CD4-positive, alpha-beta T cell (primary cell): Measurements from ENCODE around the gene CYYR1. TPM values are rescaled to one million over a fixed set of nuclear protein-coding genes. Genes with fewer than 3 reads are reported as not detected.

ENCODE experiments used
- ATAC-seq: fragments of 200-7000 bp; cut with Tn5 transposase; one replicate; pipeline ENCODE4 v1.10.0; 2022; ENCODE audit warnings: mild to moderate bottlenecking; ENCODE audit not compliant: poor library complexity
- CTCF ChIA-PET: fragments of 350-600 bp; sonication (Branson Sonifier 250); formaldehyde crosslinking; loops from one replicate; lab custom pipeline; 2021; ENCODE audit warnings: antibody characterized with exemption, inconsistent platforms; lab: Charles Lee
- POLR2A ChIA-PET: fragments of 350-600 bp; sonication (Branson Sonifier 250); formaldehyde crosslinking; loops from one replicate; lab custom pipeline; 2021; ENCODE audit warnings: antibody characterized with exemption, inconsistent platforms; lab: Charles Lee
- DNase-seq, 14 experiments: peaks; one replicate each; pipeline ENCODE4 v3.0.0-alpha.2; 2013 to 2020; ENCODE audit warnings: mixed read lengths in 2 of 14
- H3K27ac ChIP-seq, 2 donors: one replicate each; pipeline versions ENCODE4 v1.5.1 to v1.7.0; 2013; ENCODE audit warnings: low read length in 2 of 2, low read depth in 1 of 2, mild to moderate bottlenecking in 1 of 2
- H3K27me3 ChIP-seq, 2 experiments: 1 replicate in 1 of 2; 2 replicates in 1 of 2; pipeline versions ENCODE4 v1.6.1 to v1.7.0; 2013; ENCODE audit warnings: low read length in 2 of 2, control low read depth in 1 of 2, mild to moderate bottlenecking in 1 of 2, moderate library complexity in 1 of 2; ENCODE audit not compliant: insufficient read depth in 2 of 2, control insufficient read depth in 1 of 2
- H3K36me3 ChIP-seq: one replicate; pipeline ENCODE4 v1.6.1; 2013; ENCODE audit warnings: low read length, control low read depth; ENCODE audit not compliant: insufficient read depth
- H3K4me1 ChIP-seq: one replicate; pipeline ENCODE4 v1.6.1; 2013; ENCODE audit warnings: low read length, control low read depth; ENCODE audit not compliant: insufficient read depth
- H3K4me3 ChIP-seq: one replicate; pipeline ENCODE4 v1.5.1; 2013; ENCODE audit warnings: mild to moderate bottlenecking, low read length, moderate library complexity
- H3K9me3 ChIP-seq, 2 experiments: 1 replicate in 1 of 2; 2 replicates in 1 of 2; pipeline versions ENCODE4 v1.6.1 to v1.7.0; 2013; ENCODE audit warnings: low read length in 2 of 2, mild to moderate bottlenecking in 2 of 2, control low read depth in 1 of 2, moderate library complexity in 1 of 2; ENCODE audit not compliant: control insufficient read depth in 1 of 2, insufficient read depth in 1 of 2
- H3K27ac Mint-ChIP-seq: one replicate; pipeline ENCODE4 v1.8.0; 2020; ENCODE audit warnings: mixed read lengths
- H3K27me3 Mint-ChIP-seq: one replicate; pipeline ENCODE4 v1.8.0; 2021; ENCODE audit warnings: mixed read lengths
- H3K36me3 Mint-ChIP-seq: one replicate; pipeline ENCODE4 v1.8.0; 2021; ENCODE audit warnings: low read depth, mixed read lengths
- H3K4me1 Mint-ChIP-seq: one replicate; pipeline ENCODE4 v1.8.0; 2021; ENCODE audit warnings: low read depth, mixed read lengths
- H3K4me3 Mint-ChIP-seq: one replicate; pipeline ENCODE4 v1.8.0; 2020; ENCODE audit warnings: mild to moderate bottlenecking, mixed read lengths
- H3K9me3 Mint-ChIP-seq: one replicate; pipeline ENCODE4 v1.8.0; 2020; ENCODE audit warnings: mixed read lengths
- CTCF ChIP-seq: fragments of 200-600 bp; IDR thresholded peaks from one replicate; pipeline ENCODE4 v1.8.0; 2022; ENCODE audit warnings: antibody characterized with exemption, mild to moderate bottlenecking
- intact Hi-C, 2 experiments: fragments of 100-400 bp; cut with DNase I in 1 of 2; cut with micrococcal nuclease in 1 of 2; formaldehyde crosslinking; loops; one replicate each; pipeline versions ENCODE4 v1.15.1 to v1.9.0; 2023 to 2025; cut with DNase I, micrococcal nuclease
- total RNA-seq, 174 experiments: library from RNA in 2 of 174; stranded (reverse) in 2 of 174; gene quantifications; one replicate each; pipeline ENCODE4 v1.2.3 and lab custom pipeline; 2021 to 2026

The CYYR1 gene
- total RNA-seq, 2 experiments from 2014 or later, result not detected

DNA sequence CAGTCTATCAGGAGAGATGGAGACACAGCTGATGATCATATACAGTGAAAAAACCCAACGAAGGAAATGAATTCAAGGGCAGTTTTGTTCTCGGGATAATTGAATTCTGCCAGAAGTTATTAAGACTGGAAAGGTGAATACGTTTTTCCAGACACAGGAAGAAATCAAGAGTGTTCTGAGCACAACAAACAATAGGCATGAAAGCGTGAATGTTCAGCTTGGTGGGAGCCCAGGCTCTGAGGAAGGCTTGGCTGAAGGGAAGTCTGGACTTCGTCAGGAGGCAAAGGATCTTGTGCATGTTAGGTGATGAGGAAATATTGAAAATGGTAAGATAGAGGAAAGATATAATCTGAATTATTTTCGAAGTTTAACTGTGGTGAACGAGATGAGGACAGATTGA lies 50.4 kb downstream of the CYYR1 start:
- ChIA-PET POLR2A (no interaction called here), CTCF (no interaction called here)
- Histone ChIP-seq H3K27me3 (no peaks in the 10 kb centered on the region), H3K4me1 (no peaks in the 10 kb centered on the region), H3K27ac (no peak overlapping the region), H3K9me3 (no peaks in the 10 kb centered on the region), H3K4me3 (no peak overlapping the region), H3K36me3 (no peaks in the 10 kb centered on the region)
- intact Hi-C loops, result no loop called here
- no peaks in the 10 kb centered on the region for H3K36me3 Mint-ChIP-seq
- TF ChIP-seq CTCF, result no peak
- peaks cover 4% of the 10 kb centered on the region for H3K9me3 Mint-ChIP-seq
- no peaks in the 10 kb centered on the region for H3K27me3 Mint-ChIP-seq
- no peaks in the 10 kb centered on the region for H3K4me1 Mint-ChIP-seq
- H3K27ac Mint-ChIP-seq, result no peak overlapping the region
- no peak for DNase-seq
- no peak overlapping the region for H3K4me3 Mint-ChIP-seq
- ATAC-seq, result no peak

DNA sequence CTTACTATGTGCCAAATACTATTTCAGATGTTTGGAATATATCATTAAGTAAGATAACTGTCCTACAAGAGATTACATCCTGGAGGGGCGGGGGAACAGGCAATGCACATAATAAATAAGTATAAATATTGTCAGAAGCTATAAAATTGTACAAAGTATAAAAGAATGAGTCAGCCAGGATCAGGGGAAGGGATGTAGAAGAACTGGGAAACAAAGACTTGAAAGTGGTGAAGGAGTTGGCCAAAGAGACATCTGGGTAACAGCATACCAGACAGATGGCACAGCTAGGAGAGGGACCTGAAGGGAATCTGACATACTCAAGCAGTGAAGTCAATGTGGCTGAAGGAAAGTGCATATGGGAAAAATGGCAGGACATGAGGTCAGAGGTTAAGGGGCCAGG lies 53.9 kb downstream of the CYYR1 start:
- no peak overlapping the region for H3K27ac ChIP-seq
- H3K27me3 ChIP-seq, result no peaks in the 10 kb centered on the region
- ATAC-seq (no peak), DNase-seq (no peak)
- Mint-ChIP-seq H3K27ac (no peak overlapping the region), H3K27me3 (no peaks in the 10 kb centered on the region), H3K36me3 (no peaks in the 10 kb centered on the region), H3K9me3 (peaks cover 4% of the 10 kb centered on the region), H3K4me1 (no peaks in the 10 kb centered on the region), H3K4me3 (no peak overlapping the region)
- ChIA-PET POLR2A (no interaction called here), CTCF (no interaction called here)
- TF ChIP-seq CTCF, result no peak
- no peaks in the 10 kb centered on the region for H3K4me1 ChIP-seq
- H3K9me3 ChIP-seq, result no peaks in the 10 kb centered on the region
- H3K36me3 ChIP-seq, result no peaks in the 10 kb centered on the region
- no peak overlapping the region for H3K4me3 ChIP-seq
- intact Hi-C loops, result no loop called here

DNA sequence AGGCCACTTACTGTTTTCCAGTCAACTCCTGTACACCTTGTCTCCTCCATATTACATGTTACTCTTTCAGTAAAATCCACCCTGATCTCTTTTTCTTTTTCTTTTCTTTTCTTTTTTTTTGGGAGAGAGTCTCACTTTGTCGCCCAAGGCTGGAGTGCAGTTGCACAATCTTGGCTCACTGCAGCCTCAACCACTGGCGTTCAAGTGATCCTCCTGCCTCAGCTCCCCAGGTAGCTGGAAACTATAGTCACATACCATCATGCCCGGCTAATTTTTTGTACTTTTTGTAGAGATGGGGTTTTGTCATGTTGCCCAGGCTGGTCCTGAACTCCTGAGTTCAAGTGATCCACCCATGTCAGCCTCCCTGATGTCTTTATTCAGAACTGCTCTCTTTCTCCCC lies 57.8 kb downstream of the CYYR1 start:
- peaks cover 0 to 4% of the 10 kb centered on the region in 2 experiments for H3K9me3 ChIP-seq
- ChIA-PET POLR2A (no interaction called here), CTCF (no interaction called here)
- Mint-ChIP-seq H3K27ac (no peak overlapping the region), H3K4me1 (no peaks in the 10 kb centered on the region), H3K36me3 (no peaks in the 10 kb centered on the region), H3K9me3 (peaks cover 4% of the 10 kb centered on the region), H3K27me3 (no peaks in the 10 kb centered on the region), H3K4me3 (no peak overlapping the region)
- intact Hi-C loops, result no loop called here
- H3K4me3 ChIP-seq, result no peak overlapping the region
- TF ChIP-seq CTCF, result no peak
- no peaks in the 10 kb centered on the region for H3K36me3 ChIP-seq
- H3K27me3 ChIP-seq, result no peaks in the 10 kb centered on the region
- no peak overlapping the region for H3K27ac ChIP-seq
- no peak for DNase-seq
- no peak for ATAC-seq
- H3K4me1 ChIP-seq, result no peaks in the 10 kb centered on the region
